ENCODE data around the gene PIGS. TPM values are rescaled to one million over a fixed set of nuclear protein-coding genes. Genes with fewer than 3 reads are reported as not detected.

PIGS gene
- total RNA-seq, 1 donor from 2014 or later, result 12.8 TPM

DNA sequence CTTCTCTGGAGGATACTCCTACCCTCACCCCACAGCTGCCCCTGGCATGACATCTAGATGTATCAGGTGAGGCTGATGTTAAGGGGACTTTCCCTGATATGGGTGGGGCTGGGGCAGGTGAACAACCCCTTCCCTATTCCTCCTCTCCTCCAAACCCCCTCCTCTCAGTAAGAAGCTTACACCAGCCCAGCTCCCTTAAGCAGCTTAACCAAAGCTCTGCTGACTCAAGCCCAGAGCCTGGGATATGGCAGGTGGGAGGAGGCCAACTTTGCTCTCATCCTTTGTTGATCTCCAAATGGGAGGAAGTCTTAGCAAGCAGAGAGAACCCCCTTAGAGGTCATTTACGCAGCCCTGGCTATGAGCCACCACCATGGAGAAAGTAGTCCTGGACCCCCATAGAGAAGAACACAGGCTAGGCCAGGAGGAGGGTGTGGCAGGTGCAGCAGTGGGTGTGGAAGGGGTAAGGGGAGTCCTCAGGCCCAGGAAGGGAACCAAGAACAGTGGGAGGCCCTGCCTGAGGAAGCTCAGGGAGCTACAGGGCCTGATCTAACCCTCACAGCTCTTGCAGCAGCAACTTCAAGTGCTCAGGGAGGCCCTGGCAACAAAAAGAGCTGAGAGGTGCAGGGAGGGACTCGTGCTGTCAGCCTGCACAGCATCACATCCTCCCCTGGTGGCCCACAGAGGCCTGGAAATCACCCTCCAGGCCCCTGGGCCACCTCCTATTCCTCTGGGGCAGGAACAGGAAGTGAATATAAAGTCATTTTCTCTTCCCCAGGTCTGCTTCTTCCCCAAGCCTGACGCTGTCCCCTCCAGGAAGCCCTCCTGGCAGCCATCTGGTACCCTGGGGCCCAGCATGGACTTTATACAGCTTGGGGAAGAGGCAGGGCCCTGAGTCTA, 21.8 kb downstream of the PIGS start:
- no peak for DNase-seq

GRCh38 chr17:28548417-28549130, 22.8 kb downstream of the PIGS start:
- no peak for DNase-seq

DNA sequence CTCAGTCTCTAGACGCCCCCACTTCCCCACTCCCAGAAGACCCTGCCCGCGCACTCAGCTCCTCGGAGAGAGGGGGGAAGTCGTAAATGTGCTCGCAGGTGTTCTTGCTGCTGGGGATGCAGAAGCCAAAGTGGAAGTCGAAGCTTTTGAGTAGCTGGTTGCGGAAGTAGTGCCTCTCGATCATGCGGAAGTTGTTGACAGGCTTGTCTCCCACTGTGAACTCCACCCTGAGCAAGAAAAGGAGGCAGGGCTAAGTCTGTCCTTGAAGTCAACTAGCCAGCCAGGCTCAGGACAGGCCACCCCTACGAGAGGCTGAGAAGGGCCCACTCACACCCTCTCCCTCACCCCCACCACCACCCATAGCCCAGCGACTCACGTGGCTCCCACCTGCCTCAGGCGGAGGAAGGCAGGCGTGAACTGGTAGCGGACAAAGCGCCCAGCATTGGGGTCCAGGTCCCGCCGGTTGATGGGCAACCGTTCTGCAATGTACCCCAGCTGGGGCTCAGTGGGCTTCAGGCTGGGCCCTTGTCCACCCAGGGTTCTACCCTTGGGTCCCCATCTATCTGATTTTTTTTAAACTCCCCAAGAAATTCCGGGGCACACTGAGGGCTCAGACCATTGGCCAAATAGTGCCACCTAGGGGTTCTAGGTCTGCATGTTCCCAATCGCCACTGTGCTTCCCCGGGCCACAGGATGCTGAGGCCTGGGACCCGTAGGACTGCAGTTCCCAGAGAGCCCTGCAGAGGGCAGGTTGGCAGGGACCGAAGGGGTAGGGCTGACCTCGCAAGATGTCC, 23.5 kb downstream of the PIGS start:
- DNase-seq, result peak; percentile 40

GRCh38 chr17:28547096-28547622, 24.2 kb downstream of the PIGS start:
- no peak for DNase-seq

DNA sequence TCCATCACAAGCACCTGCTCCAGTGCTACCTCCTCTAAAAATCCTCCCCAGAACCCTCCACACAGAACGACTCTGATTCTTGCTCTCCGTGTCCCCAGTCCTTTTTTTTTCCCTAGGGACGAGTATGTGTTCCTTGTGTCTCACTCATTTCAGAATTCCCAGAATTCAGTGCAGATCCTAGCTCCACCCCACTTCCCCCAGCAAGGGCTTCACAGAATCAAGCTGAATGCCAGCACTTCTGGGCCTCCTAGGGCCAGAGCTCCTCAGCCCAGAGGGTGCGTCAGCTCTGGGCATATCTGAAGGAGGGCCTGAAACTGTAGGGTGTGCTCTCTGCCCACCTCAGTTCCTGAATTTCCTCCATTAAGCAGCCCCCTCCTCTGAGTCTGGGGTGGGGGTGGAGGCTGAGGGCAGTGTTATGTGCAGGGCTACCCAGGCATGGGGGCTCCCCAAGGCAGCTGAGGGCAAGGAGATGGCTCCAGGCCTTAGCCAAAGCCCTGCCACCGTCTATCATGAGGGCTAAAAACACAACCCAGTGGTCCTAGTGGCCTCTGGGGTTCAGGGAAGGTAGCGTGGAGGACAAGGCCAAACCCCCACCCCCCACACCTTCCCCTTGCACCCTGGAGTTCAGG, 25.4 kb downstream of the PIGS start:
- DNase-seq, result no peak

DNA sequence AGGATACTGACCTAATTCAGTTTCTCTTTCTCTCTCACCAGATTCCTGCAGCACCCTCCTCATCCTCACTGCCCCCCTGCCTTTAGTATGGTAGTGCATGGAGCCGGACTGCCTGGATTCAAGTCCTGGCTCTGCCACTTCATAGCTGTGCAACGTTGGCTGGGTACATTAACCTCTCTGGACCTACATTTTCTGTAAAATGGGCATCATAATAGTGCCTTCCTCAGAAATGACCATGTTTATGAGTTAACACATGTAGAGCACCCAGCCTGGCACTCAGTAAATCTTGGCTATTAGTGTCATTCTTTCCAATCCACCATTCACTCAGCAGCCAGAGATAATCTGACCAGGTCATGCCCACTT, 26.2 kb downstream of the PIGS start:
- no peak for DNase-seq

DNA sequence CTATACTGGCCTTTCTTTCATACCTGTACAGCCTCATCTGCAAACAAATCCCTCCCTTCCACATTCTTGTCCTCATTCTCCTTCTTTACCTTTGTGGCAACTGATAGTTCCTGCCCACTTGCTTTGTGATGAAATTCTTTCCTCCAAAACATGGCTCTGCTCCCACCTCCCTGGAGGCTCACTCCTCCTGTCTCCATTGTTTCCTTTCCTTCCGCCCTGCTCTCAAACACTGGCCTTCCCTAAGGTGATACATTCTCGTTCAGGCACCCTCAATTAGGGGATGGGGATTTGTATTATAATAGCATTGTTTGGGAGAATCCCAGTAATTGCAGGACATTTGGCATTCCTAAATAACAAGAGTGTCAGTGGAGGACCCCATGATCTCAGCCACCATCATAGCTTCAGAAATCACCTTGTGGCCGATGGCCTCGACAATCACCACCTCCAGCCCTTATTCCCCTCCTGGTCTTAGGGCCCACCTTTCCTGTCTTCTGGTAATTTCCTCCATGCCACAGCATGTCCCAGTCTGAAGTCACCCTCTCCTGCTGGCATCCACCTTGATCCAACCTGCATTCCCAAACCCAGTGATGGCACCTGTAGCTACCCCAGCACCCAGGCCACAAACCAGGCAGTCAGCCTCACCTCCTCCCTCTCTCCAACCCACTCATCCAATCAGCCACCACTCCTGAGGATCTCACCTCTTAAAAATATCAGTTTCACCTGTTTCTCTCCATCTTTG, 26.8 kb downstream of the PIGS start:
- no peak for DNase-seq

DNA sequence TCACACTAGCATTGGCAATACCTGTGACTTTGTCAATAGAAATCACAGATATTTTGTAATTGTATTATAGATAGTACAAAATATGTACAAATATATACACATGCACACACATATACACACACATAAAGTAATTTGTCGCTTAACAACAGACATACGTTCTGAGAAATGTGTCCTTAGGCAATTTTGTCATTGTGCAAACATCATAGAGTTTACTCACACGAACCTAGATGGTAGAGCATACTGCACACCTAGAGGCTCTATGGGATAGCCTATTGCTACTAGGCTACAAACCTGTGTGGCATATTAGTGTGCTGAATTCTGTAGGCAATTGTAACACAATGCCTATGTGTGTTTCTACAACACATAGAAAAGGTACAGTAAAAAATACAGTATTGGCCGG, 29.9 kb downstream of the PIGS start:
- DNase-seq, result no peak

GRCh38 chr17:28540231-28540630, 31.1 kb downstream of the PIGS start:
- DNase-seq, result no peak

DNA sequence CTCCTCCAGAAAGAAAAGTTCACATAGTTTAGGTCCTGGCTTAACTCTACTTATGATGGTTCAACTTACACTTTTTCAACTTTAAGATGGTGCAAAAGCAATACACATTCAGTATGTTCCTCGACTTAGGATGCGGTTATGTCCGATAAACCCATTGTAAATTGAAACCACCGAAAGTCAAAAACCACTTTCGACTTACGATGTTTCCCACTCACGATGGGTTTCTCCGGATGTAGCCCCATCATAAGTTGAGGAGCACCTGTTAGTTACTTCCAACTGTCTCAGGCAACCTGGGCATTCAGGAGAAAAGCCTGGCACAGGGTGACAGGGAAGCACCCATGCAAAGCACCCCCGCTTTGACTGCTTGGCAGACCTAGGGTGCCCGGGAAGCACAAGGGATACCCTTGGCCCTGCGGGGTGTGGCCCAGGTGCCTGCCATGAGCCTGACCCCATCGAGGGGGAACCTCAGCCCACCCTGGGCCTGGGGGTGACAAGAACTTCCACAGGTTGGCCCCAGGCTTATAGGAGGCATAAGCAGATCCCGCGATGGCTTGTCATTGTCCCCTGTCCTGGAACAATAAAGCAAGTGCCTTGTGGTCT, 32.9 kb downstream of the PIGS start:
- DNase-seq, result no peak

DNA sequence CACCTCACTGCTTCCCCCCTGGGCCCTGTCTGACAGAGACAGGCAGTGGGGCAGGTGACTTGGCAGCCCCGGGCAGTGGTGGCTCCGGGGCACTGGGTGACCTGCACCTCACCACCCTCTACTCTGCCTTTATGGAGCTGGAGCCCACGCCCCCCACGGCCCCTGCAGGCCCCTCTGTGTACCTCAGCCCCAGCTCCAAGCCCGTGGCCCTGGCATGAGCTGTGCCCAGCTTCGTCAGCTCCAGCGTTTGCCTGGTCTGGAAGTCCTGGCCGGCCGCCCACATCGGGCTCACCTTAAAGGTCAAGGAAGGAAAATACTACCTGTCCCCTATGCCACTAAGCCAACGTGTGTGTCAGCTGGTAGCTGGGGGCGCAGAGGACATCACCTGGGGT, 34.1 kb downstream of the PIGS start:
- no peak for DNase-seq

GRCh38 chr17:28536532-28537218, 34.6 kb downstream of the PIGS start:
- DNase-seq, result no peak

DNA sequence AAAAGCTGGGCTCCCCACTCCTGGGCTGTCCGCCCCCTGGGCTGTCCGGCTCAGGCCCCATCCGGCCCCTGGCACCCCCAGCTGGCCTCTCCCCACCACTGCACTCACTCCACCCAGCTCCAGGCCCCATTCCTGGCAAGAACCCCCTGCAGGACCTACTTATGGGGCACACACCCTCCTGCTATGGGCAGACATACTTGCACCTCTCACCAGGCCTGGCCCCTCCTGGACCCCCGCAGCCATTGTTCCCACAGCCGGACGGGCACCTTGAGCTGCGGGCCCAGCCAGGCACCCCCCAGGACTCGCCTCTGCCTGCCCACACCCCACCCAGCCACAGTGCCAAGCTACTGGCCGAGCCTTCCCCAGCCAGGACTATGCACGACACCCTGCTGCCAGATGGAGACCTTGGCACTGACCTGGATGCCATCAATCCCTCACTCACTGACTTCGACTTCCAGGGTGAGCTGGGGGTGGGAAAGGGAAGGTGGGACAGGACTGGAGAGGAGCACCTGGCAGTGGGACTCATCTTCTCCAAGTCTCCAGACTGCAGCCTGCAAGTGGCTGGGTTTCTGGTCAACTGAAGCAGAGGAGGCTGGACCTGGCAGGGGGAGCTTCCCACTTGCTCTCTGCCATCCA, 36.5 kb downstream of the PIGS start:
- DNase-seq, result no peak

GRCh38 chr17:28533091-28533807, 38.1 kb downstream of the PIGS start:
- no peak for DNase-seq

GRCh38 chr17:28532050-28532960, 39.0 kb downstream of the PIGS start:
- DNase-seq, result no peak

GRCh38 chr17:28530926-28531325, 40.4 kb downstream of the PIGS start:
- DNase-seq, result no peak

DNA sequence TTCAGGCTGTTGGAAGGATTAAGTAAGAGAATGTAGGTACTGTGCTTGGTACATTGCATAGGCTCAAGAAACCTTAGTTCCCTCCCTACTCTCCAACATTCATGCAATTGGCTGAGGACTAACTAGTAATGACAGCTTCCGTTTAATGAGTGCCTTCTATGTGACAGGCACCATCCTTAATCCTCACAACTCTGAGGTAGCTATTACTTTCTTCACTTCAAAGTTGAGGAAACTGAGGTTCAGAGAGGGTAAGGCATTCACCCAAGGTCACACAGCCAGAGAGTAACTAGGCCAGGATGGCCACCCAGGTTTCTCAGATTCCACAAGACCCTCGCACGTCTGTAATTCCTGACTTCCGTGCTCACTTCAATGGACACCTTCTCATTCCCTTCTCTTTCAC, 41.1 kb downstream of the PIGS start:
- DNase-seq, result no peak

DNA sequence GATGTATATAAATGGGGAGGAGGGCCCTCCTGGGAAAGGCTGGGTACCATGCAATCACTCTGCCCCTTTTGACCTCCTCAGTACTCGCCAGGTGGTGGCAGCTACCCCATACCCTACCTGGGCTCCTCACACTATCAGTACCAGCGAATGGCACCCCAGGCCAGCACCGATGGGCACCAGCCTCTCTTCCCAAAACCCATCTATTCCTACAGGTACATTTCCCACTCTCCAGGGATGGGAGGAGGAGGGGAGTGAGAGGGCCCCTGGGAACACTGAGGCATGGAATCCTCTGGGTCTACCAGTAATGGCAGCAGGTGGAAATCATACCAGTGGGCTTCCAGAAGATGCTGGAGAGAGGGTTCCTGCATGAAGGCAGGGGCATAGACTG, 42.3 kb downstream of the PIGS start:
- DNase-seq, result no peak

All from occipital lobe (tissue), 2 donors.